Stromal cell of bone marrow (primary cell): Measurements from ENCODE around the gene RERE.
"Not testable (repeated sequence)": the region's sequence is repeated elsewhere in the genome, so short reads cannot be mapped to it uniquely, and the experiment has no call there.

Experiments
- DNase-seq: peaks from one replicate; pipeline ENCODE4 v3.0.0-alpha.2; 2012; ENCODE audit warnings: low read depth

Gene RERE

DNA sequence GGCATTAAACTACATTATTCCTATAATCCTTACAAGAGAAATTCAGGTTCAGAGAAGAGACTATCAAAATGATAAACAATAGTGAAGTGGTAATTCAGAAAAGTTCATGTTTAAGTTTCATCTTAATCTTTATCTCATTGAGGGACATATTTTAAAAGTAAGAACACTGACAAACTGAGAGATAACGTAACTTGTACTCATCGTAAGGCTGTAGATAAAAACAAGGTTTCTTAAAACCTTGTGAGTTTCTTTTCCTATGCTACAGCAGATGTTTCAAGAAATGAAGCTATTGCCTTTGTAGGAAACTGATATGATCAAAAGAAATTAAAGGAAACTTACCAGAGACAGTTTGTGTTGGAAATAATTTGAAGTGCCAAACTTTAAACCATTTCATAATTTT is 65.0 kb downstream of the RERE start:
- DNase-seq, result no peak

- DNase-seq, result no peak
Observed at GRCh38 chr1:8751984-8752383, 65.5 kb downstream of the RERE start.

DNA sequence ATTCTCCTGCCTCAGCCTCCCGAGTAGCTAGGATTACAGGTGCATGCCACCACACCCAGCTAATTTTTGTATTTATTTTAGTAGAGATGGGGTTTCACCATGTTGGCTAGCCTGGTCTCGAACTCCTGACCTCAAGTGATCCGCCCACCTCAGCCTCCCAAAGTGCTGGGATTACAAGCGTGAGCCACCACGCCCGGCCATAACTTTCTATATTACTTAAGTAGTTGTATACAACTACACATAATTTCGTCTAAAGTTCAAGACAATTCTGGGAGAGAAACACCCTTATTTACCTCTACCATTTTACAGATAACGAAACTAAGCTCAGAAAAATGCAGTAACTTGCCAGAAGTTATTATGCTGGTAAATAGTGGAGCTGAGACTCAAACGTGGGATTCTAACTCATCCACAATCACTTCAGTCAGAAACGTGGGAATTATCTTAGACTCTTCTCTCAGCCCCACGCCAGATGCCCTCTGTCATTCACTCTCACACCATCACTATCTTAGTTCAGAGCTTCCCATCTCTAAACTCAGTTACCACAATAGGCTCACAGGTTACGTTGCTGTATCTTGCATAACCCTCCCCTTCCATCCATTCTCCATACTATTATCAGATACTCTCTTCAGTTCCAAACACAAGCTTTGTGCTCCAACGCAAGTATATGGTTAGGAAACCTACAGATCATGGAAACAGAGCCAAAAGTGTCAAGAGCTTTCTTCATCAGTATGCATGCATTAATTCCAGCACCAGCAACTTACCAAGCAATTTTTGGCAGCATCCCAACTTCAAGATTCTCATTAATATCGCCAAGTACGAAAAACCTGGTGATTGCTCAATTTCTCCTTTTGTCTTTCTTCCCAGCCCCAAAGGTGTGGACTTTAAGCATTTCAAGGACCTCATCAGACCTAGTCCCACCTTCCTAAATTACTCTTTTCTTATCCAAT is 69.3 kb downstream of the RERE start:
- DNase-seq, result no peak

DNA sequence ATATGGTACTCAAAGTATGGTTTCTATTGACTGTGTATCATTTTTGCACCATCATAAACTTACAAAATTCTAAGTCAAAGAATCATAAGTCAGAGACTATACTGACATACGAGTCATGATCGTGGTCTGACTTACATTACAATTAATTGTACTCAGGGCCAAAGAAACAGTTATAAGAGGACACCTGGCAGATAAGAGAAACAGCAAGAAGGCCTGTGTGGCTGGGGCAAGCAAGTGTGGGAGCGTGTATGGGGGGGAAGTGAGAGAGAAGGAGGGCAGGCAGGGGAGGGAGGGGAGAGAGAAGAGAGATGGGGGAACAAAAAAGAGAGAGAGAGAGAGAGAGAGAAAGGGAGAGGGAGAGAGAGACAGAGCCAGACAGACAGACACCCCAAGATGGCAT is 70.9 kb downstream of the RERE start:
- no peak for DNase-seq

- no peak for DNase-seq
Observed at GRCh38 chr1:8745749-8746390, 71.6 kb downstream of the RERE start.

- DNase-seq, result no peak
Observed at GRCh38 chr1:8745346-8745745, 72.1 kb downstream of the RERE start.

- no peak for DNase-seq
Observed at GRCh38 chr1:8742022-8742924, 75.2 kb downstream of the RERE start.

DNA sequence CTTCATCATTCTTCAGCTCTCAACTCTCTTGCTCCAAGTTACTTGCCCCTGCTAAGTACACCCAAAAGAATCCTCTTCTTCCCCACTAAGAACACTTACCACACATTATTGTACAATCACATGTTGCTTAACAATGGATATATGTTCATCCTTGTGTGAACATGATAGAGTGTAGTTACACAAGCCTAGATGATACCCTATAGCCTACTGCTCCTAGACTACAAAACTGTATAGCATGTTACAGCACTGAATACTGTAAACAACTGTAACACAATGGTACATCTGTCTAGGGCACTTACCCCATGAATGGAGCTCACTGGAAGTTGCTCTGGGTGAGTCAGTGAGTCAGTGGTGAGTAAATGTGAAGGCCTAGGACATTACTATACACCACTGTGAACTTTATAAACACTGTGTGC is 77.4 kb downstream of the RERE start:
- peak; percentile 63 for DNase-seq

GRCh38 chr1:8739377-8739776 is 78.1 kb downstream of the RERE start:
- DNase-seq, result no peak

DNA sequence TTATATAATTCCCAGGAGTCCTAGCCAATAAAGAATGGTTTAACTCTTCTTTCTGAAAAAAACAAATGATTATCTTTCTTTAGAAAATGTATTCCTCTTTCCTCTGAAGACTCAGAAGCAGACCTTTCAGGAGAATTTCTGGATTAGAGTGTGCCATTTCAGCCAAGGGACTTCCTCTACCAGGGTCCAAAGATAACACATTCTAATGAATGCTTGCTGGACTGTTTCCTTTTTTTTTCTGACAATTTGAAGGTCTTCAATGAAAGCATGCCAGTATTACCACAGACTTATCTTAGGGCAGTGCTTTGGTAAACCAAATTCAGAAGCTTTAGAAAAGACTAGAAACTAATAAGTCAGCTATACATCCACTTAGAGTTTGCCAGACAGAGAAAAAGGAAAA is 80.5 kb downstream of the RERE start:
- no peak for DNase-seq

DNA sequence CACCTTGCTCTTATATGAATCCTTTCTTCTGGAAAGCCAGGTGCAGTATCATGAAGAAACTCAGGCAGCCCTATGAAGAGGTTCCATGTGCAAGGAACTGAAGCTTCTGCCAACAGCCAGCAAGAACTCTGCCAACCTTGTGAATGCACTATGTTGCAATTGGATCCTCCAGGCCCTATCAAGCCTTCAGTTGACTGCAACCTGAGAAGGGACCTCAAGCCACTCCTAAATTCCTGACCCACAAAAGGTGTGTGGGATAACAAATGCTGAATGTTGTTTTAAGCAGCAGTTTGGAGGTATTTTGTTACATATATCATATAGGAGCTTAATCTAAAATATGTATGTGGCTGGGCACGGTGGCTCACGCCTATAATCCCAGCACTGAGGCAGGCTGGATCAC is 84.0 kb downstream of the RERE start:
- DNase-seq, result no peak

GRCh38 chr1:8731162-8731561 is 86.3 kb downstream of the RERE start:
- DNase-seq, result no peak

DNA sequence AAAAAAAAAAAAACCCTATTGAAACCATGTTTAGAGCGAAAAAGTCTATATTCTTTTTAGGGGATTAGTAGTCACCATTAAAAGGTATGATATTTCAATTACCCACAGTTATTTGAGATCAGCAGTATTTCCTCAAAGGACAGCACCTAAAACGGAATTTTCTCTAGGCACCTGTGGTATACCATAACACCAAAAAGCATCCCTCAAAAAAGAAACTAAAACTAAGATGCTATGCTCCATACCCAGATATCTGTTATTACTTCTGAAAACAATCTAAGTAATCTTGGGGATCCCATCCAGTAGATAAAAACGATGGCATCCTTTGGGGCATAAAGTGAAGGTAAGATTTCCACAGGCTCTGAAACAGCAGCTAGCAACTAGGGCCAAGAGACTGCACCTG is 89.0 kb downstream of the RERE start:
- DNase-seq, result no peak

GRCh38 chr1:8727809-8728213 is 89.6 kb downstream of the RERE start:
- DNase-seq, result no peak

DNA sequence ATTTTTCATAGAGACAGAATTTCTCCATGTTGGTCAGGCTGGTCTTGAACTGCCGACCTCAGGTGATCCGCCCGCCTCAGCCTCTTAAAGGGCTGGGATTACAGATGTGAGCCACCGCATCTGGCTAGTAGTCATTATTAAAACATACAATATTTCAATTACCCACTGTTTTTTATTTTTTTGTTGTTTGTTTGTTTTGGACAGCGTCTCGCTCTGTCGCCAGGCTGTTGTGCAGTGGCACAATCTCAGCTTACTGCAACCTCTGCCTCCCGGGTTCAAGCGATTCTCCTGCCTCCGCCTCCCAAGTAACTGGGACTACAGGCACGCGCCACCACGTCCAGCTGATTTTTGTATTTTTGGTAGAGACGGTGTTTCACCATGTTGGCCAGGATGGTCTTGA is 90.1 kb downstream of the RERE start:
- not testable (repeated sequence) for DNase-seq

- DNase-seq, result not testable (repeated sequence)
Observed at GRCh38 chr1:8726801-8727186, 90.6 kb downstream of the RERE start.

DNA sequence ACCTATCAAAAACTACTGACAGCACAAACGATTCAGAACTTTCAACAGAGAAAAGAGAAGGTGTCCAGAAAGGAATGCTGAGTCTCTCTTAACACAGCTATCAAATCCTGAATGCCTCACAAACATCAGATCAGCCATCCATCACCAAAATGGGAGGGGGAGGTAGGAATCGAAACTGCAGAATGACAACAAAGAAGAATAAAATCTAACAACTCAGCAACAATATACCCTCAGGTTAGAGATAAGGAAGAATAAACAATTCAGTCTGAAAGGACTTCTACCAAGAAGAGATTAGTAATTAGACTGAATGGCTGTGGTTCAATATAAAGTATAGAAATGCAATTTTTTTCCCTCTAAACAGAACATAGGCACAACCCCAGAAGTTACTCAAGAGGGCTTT is 94.4 kb downstream of the RERE start:
- DNase-seq, result no peak

DNA sequence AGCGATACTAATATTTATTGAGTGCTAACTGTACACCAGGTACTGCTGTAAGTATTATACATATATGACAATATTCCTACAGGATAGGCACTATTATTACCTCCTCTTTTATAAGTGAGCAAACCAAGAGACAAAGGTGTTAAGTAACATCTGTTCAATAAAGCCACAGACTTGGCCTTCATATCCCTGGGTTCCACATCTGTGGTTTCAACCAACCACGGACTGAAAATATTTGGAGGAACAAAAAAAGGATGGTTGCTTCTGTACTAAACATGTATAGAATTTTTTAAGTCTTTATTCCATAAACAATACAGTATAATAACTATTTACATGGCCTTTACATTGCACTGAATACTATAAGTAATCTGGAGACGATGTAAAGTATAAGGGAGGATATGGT is 95.1 kb downstream of the RERE start:
- DNase-seq, result no peak

DNA sequence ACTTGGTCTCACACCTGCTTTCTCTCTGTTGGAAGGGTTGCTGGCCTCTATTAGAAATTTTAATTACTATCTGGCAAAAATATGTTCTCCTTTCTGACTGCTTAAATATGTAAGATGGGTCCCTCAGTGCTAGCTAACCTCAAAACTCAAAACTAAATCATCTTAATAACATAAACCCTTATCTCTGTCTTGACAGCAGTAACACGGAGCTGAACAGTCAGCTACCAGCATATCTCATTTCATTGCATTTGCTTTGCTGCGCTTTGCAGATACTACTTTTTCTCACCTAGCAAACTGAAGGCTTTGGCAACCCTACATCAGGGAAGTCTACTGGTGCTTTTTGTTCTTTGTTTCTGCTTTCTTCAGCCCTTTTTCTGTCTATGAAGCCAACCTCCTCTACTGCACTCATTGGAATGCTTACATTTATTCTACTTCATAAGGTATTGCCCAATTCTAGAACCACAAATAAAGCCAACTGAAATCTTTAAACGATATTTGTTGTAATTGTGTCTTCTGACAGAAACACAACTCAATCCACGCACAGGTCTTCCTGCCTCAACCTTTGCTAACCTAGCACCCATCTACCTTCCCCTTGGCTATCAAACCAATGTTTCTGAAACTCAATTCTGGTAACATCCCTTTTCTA is 95.6 kb downstream of the RERE start:
- DNase-seq, result no peak

- DNase-seq, result no peak
Observed at GRCh38 chr1:8720347-8720746, 97.1 kb downstream of the RERE start.

DNA sequence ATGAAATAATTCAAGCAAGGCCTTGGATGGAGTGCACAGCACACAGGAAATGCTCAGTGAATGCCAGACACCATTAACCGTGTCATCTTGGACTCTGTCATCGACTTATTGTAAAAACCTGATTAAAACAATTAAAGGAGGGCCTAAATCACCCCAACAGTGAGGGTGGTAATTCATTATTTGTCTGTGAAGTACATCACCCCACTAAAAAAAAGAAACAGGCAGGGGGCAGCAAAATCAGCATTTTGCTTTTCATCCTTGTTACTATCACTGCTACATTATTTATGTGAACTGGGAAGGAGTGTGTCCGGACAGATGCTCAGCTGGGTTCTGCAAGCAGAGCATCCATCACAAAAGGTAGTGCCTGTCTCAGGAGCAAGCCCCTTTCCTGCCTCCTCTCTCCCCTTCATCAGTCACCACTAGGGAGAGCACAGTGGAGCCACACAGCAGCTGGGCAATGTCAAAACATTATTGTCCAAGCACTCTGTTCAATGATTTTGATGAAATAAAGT is 98.5 kb downstream of the RERE start:
- DNase-seq, result no peak

GRCh38 chr1:8717148-8717547 is 100.3 kb downstream of the RERE start:
- no peak for DNase-seq
